Nephron progenitor cell (in vitro differentiated cells): ENCODE measurements around the gene PIWIL4.

Experiments used
- DNase-seq: peaks from one replicate; pipeline ENCODE4 v3.0.0; 2021
- H3K27ac Mint-ChIP-seq: 2 replicates; pipeline ENCODE4 v1.8.0; 2021; ENCODE audit warnings: mild to moderate bottlenecking, moderate library complexity, mixed read lengths
- H3K27me3 Mint-ChIP-seq: 2 replicates; pipeline ENCODE4 v1.8.0; 2021; ENCODE audit warnings: mild to moderate bottlenecking, low read depth, mixed read lengths; ENCODE audit not compliant: poor library complexity
- H3K36me3 Mint-ChIP-seq: 2 replicates; pipeline ENCODE4 v1.8.0; 2021; ENCODE audit warnings: low read depth, mixed read lengths
- H3K4me1 Mint-ChIP-seq: 2 replicates; pipeline ENCODE4 v1.8.0; 2021; ENCODE audit warnings: mixed read lengths
- H3K4me3 Mint-ChIP-seq: 2 replicates; pipeline ENCODE4 v1.8.0; 2021; ENCODE audit warnings: mild to moderate bottlenecking, moderate library complexity, mixed read lengths
- H3K9me3 Mint-ChIP-seq: 2 replicates; pipeline ENCODE4 v1.8.0; 2021; ENCODE audit warnings: mild to moderate bottlenecking, moderate library complexity, mixed read lengths
- TF ChIP-seq, protein P1 (sequence below): fragments of 200-600 bp; sonication (generic); IDR thresholded peaks from 2 replicates; pipeline ENCODE4 v1.5.0; 2021; ENCODE audit warnings: antibody characterized with exemption

The PIWIL4 gene

GRCh38 chr11:94558932-94559331, 8.2 kb upstream of the PIWIL4 start:
- Mint-ChIP-seq H3K4me1 (peaks cover 9% of the 10 kb centered on the region), H3K9me3 (no peaks in the 10 kb centered on the region), H3K27me3 (peaks cover 5% of the 10 kb centered on the region), H3K36me3 (no peaks in the 10 kb centered on the region), H3K27ac (no peak overlapping the region), H3K4me3 (no peak overlapping the region)
- DNase-seq = no peak
- TF ChIP-seq, protein P1, sequence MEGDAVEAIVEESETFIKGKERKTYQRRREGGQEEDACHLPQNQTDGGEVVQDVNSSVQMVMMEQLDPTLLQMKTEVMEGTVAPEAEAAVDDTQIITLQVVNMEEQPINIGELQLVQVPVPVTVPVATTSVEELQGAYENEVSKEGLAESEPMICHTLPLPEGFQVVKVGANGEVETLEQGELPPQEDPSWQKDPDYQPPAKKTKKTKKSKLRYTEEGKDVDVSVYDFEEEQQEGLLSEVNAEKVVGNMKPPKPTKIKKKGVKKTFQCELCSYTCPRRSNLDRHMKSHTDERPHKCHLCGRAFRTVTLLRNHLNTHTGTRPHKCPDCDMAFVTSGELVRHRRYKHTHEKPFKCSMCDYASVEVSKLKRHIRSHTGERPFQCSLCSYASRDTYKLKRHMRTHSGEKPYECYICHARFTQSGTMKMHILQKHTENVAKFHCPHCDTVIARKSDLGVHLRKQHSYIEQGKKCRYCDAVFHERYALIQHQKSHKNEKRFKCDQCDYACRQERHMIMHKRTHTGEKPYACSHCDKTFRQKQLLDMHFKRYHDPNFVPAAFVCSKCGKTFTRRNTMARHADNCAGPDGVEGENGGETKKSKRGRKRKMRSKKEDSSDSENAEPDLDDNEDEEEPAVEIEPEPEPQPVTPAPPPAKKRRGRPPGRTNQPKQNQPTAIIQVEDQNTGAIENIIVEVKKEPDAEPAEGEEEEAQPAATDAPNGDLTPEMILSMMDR = no peak

- Mint-ChIP-seq H3K36me3 (no peaks in the 10 kb centered on the region), H3K4me1 (peaks cover 9% of the 10 kb centered on the region), H3K9me3 (no peaks in the 10 kb centered on the region), H3K27ac (no peak overlapping the region), H3K4me3 (no peak overlapping the region), H3K27me3 (peaks cover 5% of the 10 kb centered on the region)
- TF ChIP-seq, protein P1 = no peak
- DNase-seq = no peak
Measured at GRCh38 chr11:94559361-94559760, 7.8 kb upstream of the PIWIL4 start.

- Mint-ChIP-seq H3K27me3 (peaks cover 5% of the 10 kb centered on the region), H3K36me3 (no peaks in the 10 kb centered on the region), H3K27ac (no peak overlapping the region), H3K4me1 (peaks cover 9% of the 10 kb centered on the region), H3K9me3 (no peaks in the 10 kb centered on the region), H3K4me3 (no peak overlapping the region)
- no peak for DNase-seq
- TF ChIP-seq, protein P1 = no peak
Measured at GRCh38 chr11:94560834-94561233, 6.3 kb upstream of the PIWIL4 start.

DNA sequence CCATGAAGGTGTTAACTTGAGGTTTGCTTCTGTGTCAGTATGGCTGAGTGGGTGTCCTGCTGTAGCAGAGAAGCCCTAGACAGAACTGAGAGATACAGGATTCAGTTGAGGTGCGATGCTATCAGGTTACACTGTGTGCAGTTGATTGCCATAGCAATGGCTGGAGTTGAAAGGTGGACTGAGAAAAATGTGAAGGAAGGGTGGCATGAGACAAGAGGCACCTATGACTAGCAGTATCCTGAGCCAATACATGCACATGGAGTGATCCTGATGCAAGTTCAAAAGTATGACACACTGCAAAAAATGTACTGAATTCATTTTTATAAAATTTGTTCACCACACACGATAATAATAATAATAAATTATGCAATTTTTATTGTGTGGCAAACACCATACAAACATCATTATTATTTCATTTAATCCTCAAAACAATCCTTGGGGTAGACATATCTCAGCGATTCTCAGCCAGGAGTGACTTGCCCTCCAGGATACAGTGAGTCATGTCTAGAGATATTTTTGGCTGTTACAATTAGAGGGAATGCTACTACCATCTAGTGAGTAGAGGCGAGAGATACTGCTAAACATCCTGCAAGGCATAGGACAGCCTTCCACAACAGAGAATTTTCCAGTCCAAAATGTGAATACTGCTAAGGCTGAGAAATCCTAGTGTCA, 3.9 kb upstream of the PIWIL4 start:
- H3K27ac Mint-ChIP-seq = no peak overlapping the region
- peaks cover 5% of the 10 kb centered on the region for H3K27me3 Mint-ChIP-seq
- H3K4me3 Mint-ChIP-seq = no peak overlapping the region
- peaks cover 9% of the 10 kb centered on the region for H3K4me1 Mint-ChIP-seq
- H3K36me3 Mint-ChIP-seq = no peaks in the 10 kb centered on the region
- no peak for DNase-seq
- no peaks in the 10 kb centered on the region for H3K9me3 Mint-ChIP-seq
- TF ChIP-seq, protein P1 = no peak

DNA sequence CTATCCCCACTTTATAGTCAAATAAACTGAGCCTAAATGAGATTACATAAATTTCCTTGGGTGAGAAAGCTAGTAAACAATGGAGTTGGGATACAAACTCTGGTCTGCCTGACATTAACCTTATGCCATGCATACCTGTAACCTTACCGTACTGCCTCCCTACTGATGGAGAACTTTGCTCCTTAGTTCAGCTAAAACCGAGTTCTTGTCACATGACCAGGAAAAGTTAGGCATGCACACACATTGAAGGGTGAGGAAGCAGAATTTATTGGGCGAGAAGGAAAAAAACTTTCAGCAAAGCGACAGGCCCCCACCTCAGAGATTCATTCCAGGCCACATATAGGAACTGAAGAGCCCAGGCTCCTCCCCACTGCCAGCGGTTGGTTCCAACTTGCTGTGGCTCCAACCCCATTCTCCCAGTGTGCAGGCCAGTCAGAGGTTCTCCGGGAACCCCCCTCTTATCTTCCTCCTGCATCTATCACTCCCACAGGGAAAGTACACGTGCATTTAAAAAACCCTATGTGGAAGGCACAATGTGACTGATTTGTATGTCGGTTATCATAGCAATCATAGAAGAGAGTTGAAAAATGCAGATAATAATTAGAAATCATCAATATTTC, 3.2 kb upstream of the PIWIL4 start:
- Mint-ChIP-seq H3K27me3 (peaks cover 5% of the 10 kb centered on the region), H3K9me3 (no peaks in the 10 kb centered on the region), H3K27ac (no peak overlapping the region), H3K4me3 (no peak overlapping the region), H3K36me3 (no peaks in the 10 kb centered on the region), H3K4me1 (peaks cover 9% of the 10 kb centered on the region)
- TF ChIP-seq, protein P1 = no peak
- DNase-seq = no peak

DNA sequence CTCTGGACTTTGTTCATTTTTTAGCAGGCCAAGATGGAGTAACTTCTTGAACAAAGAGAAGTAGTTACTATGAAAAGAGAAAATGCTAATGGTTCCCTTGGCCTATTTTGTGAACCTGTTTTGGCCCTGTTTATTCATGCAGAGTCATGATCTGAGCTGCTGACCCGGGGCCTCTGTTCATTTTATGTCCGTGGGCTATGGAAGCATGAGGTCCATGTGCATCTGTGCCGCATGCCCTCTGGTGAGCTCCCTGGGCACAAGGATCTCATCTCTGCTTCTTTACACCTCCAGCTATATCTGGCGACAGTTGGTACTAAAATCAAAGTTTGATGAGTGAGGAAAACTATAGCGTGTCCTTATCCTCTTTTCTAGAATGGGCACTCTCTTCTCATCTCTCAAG, 1.0 kb downstream of the PIWIL4 start:
- Mint-ChIP-seq H3K9me3 (peaks cover 10% of the 10 kb centered on the region), H3K27me3 (peaks cover 3% of the 10 kb centered on the region), H3K36me3 (no peaks in the 10 kb centered on the region), H3K4me3 (no peak overlapping the region), H3K4me1 (peaks cover 2% of the 10 kb centered on the region), H3K27ac (no peak overlapping the region)
- no peak for DNase-seq
- TF ChIP-seq, protein P1 = no peak
